AG04450 (cell line): ENCODE measurements around the gene SLC6A20. TPM values are rescaled to one million over a fixed set of nuclear protein-coding genes. Genes with fewer than 3 reads are reported as not detected.

Source experiments
- CTCF ChIA-PET: fragments of 300-600, 350-600 bp; formaldehyde crosslinking; extraction: SDS; loops from one replicate; lab custom pipeline; 2022; ENCODE audit warnings: antibody characterized with exemption, inconsistent platforms; lab: Charles Lee
- POLR2A ChIA-PET: fragments of 350-600 bp; formaldehyde crosslinking; extraction: SDS; loops from one replicate; lab custom pipeline; 2021; ENCODE audit warnings: antibody characterized with exemption, inconsistent platforms; lab: Yijun Ruan, JAX
- DNase-seq: peaks from one replicate; pipeline ENCODE4 v3.0.0-alpha.2; 2011; ENCODE audit warnings: low read depth, low spot score
- H3K27ac ChIP-seq: one replicate; pipeline ENCODE4 v1.5.1; 2012; ENCODE audit warnings: low read depth, low read length, control low read depth
- H3K27me3 ChIP-seq: one replicate; pipeline ENCODE4 v1.6.0; 2012; ENCODE audit warnings: low read length; ENCODE audit not compliant: control insufficient read depth, insufficient read depth
- H3K4me3 ChIP-seq: 2 replicates; pipeline ENCODE4 v1.5.1; 2011; ENCODE audit warnings: mild to moderate bottlenecking, low read depth, low read length, control low read depth
- H3K9me3 ChIP-seq: 2 replicates; pipeline ENCODE4 v1.5.1; 2012; ENCODE audit warnings: low read length; ENCODE audit not compliant: control insufficient read depth, insufficient read depth
- polyA plus RNA-seq: library from polyadenylated mRNA; depleted of rRNA; stranded (reverse); fragments of >200 nt; gene quantifications from 2 replicates; pipeline ENCODE4 v1.2.3, GENCODE V29; 2011
- TF ChIP-seq, protein P1 (sequence below): IDR thresholded peaks from 2 replicates; pipeline ENCODE4 v1.5.1; 2011; ENCODE audit warnings: low read depth, low read length, control low read depth, inconsistent platforms

The SLC6A20 gene
- polyA plus RNA-seq, 1 experiment = not detected

DNA sequence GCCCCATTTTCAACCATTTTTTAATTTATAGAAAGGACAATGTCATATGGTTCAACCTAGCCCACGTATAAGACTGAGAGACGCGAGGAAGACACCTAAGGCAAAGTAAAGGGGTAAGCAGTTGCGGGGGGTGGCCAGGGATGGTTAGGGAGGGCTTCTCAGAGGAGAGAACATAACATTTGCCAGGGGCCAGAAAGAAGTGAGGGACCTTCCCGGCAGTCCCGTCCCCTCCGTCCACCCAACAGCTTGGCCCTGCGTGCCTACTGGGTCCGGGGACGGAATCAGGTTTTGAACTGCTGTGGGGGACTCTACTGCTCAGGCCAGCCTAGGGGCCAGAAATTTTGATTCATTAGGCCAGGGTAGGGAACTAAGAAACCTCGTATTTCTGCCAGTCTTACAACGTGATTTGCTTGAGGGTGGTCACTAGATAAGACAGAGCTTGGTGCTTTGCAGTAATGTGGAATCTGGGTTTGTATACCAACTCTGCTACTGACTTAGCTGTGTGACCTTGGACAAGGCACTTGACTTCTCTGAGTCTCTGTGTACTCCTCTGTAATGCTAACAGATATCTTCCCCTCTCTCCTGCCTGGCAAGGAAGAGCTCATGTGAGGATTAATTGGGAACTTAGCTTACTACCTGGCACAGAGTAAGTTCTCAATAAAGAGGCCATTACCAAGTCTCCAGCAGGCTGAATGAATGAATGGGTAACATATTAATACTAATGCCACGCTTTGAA, 734 bp upstream of the SLC6A20 start:
- CTCF ChIA-PET = interaction anchor here (0.5 kb wide), 1 partner anchor 629 kb away, joined by 3 read pairs; no protein-coding TSS in a partner anchor
- Histone ChIP-seq H3K9me3 (peaks cover 4% of the 10 kb centered on the region; the same call in 1 of the 2 replicates), H3K27ac (no peak overlapping the region), H3K27me3 (peaks cover 85% of the 10 kb centered on the region), H3K4me3 (no peak overlapping the region)
- DNase-seq = no peak
- TF ChIP-seq, protein P1, sequence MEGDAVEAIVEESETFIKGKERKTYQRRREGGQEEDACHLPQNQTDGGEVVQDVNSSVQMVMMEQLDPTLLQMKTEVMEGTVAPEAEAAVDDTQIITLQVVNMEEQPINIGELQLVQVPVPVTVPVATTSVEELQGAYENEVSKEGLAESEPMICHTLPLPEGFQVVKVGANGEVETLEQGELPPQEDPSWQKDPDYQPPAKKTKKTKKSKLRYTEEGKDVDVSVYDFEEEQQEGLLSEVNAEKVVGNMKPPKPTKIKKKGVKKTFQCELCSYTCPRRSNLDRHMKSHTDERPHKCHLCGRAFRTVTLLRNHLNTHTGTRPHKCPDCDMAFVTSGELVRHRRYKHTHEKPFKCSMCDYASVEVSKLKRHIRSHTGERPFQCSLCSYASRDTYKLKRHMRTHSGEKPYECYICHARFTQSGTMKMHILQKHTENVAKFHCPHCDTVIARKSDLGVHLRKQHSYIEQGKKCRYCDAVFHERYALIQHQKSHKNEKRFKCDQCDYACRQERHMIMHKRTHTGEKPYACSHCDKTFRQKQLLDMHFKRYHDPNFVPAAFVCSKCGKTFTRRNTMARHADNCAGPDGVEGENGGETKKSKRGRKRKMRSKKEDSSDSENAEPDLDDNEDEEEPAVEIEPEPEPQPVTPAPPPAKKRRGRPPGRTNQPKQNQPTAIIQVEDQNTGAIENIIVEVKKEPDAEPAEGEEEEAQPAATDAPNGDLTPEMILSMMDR = no peak
- POLR2A ChIA-PET = interaction anchor here (1.0 kb wide), 1 partner anchor 111 kb away, joined by 3 read pairs; no protein-coding TSS in a partner anchor

DNA sequence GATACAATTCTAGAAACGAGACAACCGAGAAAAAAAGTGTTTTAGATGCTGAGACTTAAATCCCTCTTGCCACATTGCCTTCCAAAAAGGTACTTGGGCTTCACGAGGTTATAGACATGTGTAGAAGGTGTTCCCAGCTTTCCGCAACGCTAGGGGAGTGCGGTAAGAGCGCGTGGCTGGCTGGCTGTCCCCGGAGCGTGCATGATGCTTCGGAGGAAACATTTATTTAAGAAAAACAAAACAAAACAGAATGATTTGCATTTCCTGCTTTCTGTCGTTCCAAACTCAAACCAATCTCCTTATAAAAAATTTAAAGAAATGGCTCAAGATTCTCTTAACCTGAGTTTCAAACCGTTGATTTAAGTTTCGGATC, 841 bp downstream of the SLC6A20 start:
- H3K27me3 ChIP-seq = peaks cover 88% of the 10 kb centered on the region
- CTCF ChIA-PET = no interaction called here
- no peak for DNase-seq

DNA sequence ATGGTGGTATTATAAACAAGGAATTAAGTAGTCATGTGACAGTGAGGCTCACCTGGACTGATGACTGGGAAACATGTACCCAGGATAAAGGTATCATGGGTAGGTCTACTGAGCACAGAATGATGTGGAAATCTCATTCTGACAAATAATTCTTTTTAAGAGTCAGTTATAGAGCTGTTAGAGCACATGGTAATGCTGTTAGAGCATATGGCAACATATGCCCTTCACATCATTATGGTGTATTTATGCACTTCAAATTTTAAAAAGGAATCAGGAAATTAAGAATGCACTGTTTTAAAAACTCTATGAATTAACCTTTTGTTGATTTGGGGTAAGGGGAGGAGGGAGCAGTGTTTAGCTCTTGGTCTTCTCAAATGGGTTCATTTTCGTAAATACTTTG, 1.7 kb downstream of the SLC6A20 start:
- H3K27me3 ChIP-seq = peaks cover 87% of the 10 kb centered on the region
- H3K9me3 ChIP-seq = peaks cover 4% of the 10 kb centered on the region; the same call in 1 of the 2 replicates
- TF ChIP-seq, protein P1 = no peak
- no peak overlapping the region for H3K27ac ChIP-seq
- no peak overlapping the region for H3K4me3 ChIP-seq
- ChIA-PET CTCF (interaction anchor here (0.8 kb wide), 1 partner anchor 283 kb away, joined by 3 read pairs; no protein-coding TSS in a partner anchor), POLR2A (no interaction called here)
- no peak for DNase-seq

More for the DNA sequence above, 841 bp downstream of the SLC6A20 start:
- Histone ChIP-seq H3K9me3 (peaks cover 4% of the 10 kb centered on the region; the same call in 1 of the 2 replicates), H3K27ac (no peak overlapping the region), H3K4me3 (no peak overlapping the region)
- TF ChIP-seq, protein P1 = no peak
- POLR2A ChIA-PET = no interaction called here

DNA sequence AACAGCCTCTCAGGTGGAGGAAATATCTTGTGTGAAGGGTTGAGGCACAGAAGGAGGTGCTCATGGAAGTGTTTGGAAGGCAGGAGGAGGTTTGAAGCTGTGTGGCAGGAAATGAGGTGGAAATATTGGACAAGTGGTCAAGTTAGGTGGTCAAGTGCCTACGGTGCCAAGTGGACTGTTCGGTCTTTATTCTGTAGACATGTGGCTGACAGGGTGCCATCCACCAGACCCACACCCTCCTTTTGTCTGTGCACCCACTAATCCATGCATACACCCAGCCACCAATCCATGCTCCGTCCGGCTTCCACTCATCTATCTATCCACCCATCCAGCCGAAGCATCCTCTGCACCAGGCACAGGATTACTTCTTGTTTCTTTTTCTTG, 2.2 kb downstream of the SLC6A20 start:
- ChIA-PET CTCF (interaction anchor here (0.8 kb wide), 1 partner anchor 284 kb away, joined by 3 read pairs; no protein-coding TSS in a partner anchor), POLR2A (no interaction called here)
- no peak for DNase-seq
- Histone ChIP-seq H3K27ac (no peak overlapping the region), H3K27me3 (peaks cover 82% of the 10 kb centered on the region), H3K9me3 (peaks cover 4% of the 10 kb centered on the region; the same call in 1 of the 2 replicates), H3K4me3 (no peak overlapping the region)
- TF ChIP-seq, protein P1 = no peak
